MCF 10A (cell line): Measurements from ENCODE around the gene PAPSS2. TPM values are rescaled to one million over a fixed set of nuclear protein-coding genes. Genes with fewer than 3 reads are reported as not detected.

Experiments
- BruUV-seq: library from RNA; stranded (reverse); fragments of 400-500 nt; replicated peaks from 2 replicates; lab custom pipeline; 2021; lab: Mats Ljungman, UMichigan
- CTCF ChIA-PET: fragments of 300-600 bp; sonication (Branson Sonifier 250); formaldehyde crosslinking; extraction: SDS; loops from one replicate; lab custom pipeline; 2021; ENCODE audit warnings: antibody characterized with exemption, inconsistent platforms; lab: Yijun Ruan, JAX
- POLR2A ChIA-PET: fragments of 300-600, 350-650 bp; sonication (Branson Sonifier 250); formaldehyde crosslinking; extraction: SDS; loops from one replicate; lab custom pipeline; 2020; ENCODE audit warnings: antibody characterized with exemption, inconsistent platforms; lab: Yijun Ruan, JAX
- DNase-seq: peaks from one replicate; pipeline ENCODE4 v3.0.0-alpha.2; 2018; ENCODE audit not compliant: unreplicated experiment
- H3K27ac Mint-ChIP-seq: one replicate; pipeline ENCODE4 v1.8.0; 2022; ENCODE audit warnings: mild to moderate bottlenecking, low read depth, mixed read lengths; ENCODE audit not compliant: unreplicated experiment
- H3K27me3 Mint-ChIP-seq: one replicate; pipeline ENCODE4 v1.8.0; 2022; ENCODE audit warnings: mixed read lengths; ENCODE audit not compliant: insufficient read depth, unreplicated experiment
- H3K36me3 Mint-ChIP-seq: one replicate; pipeline ENCODE4 v1.8.0; 2022; ENCODE audit warnings: mild to moderate bottlenecking, moderate library complexity, mixed read lengths; ENCODE audit not compliant: insufficient read depth, unreplicated experiment
- H3K4me1 Mint-ChIP-seq: one replicate; pipeline ENCODE4 v1.8.0; 2022; ENCODE audit warnings: mixed read lengths; ENCODE audit not compliant: insufficient read depth, unreplicated experiment
- H3K4me3 Mint-ChIP-seq: one replicate; pipeline ENCODE4 v1.8.0; 2022; ENCODE audit warnings: mild to moderate bottlenecking, moderate library complexity, mixed read lengths; ENCODE audit not compliant: unreplicated experiment
- H3K9me3 Mint-ChIP-seq: one replicate; pipeline ENCODE4 v1.8.0; 2022; ENCODE audit warnings: mixed read lengths; ENCODE audit not compliant: unreplicated experiment
- CTCF ChIP-seq: fragments of 200-600 bp; IDR thresholded peaks from one replicate; pipeline ENCODE4 v1.8.0; 2022; ENCODE audit warnings: antibody characterized with exemption, mild to moderate bottlenecking; ENCODE audit not compliant: unreplicated experiment
- intact Hi-C: fragments of 100-400 bp; cut with micrococcal nuclease; formaldehyde crosslinking; loops from 2 replicates; pipeline ENCODE4 v1.14.1; 2022
- total RNA-seq: library from RNA; stranded (reverse); gene quantifications from 2 replicates; pipeline ENCODE4 v1.2.3, GENCODE V29; 2022

PAPSS2 gene
- total RNA-seq, 1 experiment from 2014 or later = 1.0 TPM

DNA sequence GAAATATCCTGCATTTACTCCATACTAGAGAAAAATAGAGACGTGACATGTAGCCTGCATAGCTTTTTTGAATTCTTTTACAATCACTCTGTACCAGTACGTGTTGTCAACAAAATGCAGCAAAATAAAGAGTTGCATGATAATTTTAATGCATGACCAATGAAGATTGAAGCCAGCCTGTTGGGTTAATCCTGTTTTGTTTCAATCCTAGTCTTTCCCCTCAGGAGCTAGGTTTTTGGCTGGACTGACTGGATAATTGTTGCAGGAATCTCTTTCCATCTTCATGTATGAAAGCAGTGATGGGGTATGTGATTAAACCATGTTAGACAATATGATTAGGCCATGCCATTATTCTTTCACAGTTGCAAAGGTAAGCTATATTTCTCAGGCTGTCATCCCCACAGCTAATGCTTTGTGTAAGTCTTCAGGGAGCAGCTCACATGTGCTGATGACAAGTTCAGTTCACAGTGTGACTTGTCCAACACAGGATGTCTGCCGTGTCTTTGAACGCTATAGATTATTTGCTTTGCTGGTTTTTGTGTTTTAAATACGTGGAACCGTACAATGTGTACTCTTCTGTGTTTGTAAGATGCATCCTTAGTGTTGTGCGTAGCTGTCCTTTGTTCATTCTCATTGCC is 24.4 kb downstream of the PAPSS2 start:
- Mint-ChIP-seq H3K9me3 (no peaks in the 10 kb centered on the region), H3K4me3 (no peak overlapping the region), H3K27me3 (no peaks in the 10 kb centered on the region), H3K4me1 (no peaks in the 10 kb centered on the region), H3K36me3 (no peaks in the 10 kb centered on the region), H3K27ac (no peak overlapping the region)
- TF ChIP-seq CTCF = no peak
- CTCF ChIA-PET = interaction anchor here (0.9 to 2.2 kb wide), 4 partner anchors 10 to 50 kb away, joined by 3 to 14 read pairs (median 4); no protein-coding TSS in a partner anchor
- intact Hi-C loops = no loop called here
- POLR2A ChIA-PET = interaction anchor here (0.9 to 1.1 kb wide), 3 partner anchors 8 to 11 kb away, joined by 3 read pairs; no protein-coding TSS in a partner anchor
- no peak for DNase-seq
- BruUV-seq = no TSS peak

- Mint-ChIP-seq H3K9me3 (no peaks in the 10 kb centered on the region), H3K4me3 (no peak overlapping the region), H3K36me3 (no peaks in the 10 kb centered on the region), H3K27me3 (no peaks in the 10 kb centered on the region), H3K4me1 (no peaks in the 10 kb centered on the region), H3K27ac (no peak overlapping the region)
- ChIA-PET CTCF (interaction anchor here (0.7 to 0.9 kb wide), 3 partner anchors 47 to 748 kb away, joined by 3 to 5 read pairs (median 3); no protein-coding TSS in a partner anchor), POLR2A (interaction anchor here (0.9 kb wide), 1 partner anchor 10 kb away, joined by 3 read pairs; no protein-coding TSS in a partner anchor)
- intact Hi-C loops = no loop called here
- peak; percentile 42 for DNase-seq
- BruUV-seq = no TSS peak
- no peak for TF ChIP-seq CTCF
Observed at GRCh38 chr10:87685832-87686574, 26.3 kb downstream of the PAPSS2 start.

GRCh38 chr10:87691506-87692070 is 31.9 kb downstream of the PAPSS2 start:
- intact Hi-C loops = no loop called here
- DNase-seq = peak; percentile 42
- no peaks in the 10 kb centered on the region for H3K36me3 Mint-ChIP-seq
- no peaks in the 10 kb centered on the region for H3K9me3 Mint-ChIP-seq
- no TSS peak for BruUV-seq
- ChIA-PET POLR2A (interaction anchor here (0.9 kb wide), 1 partner anchor 8 kb away, joined by 3 read pairs; no protein-coding TSS in a partner anchor), CTCF (no interaction called here)
- no peak for TF ChIP-seq CTCF
- no peak overlapping the region for H3K4me3 Mint-ChIP-seq
- H3K27ac Mint-ChIP-seq = no peak overlapping the region
- H3K4me1 Mint-ChIP-seq = no peaks in the 10 kb centered on the region
- no peaks in the 10 kb centered on the region for H3K27me3 Mint-ChIP-seq
